DOHH2 (cell line): Measurements from ENCODE around the gene ME3.
"Not testable (repeated sequence)": the region's sequence is repeated elsewhere in the genome, so short reads cannot be mapped to it uniquely, and the experiment has no call there.

Experiments
- H3F3A ChIP-seq: fragments of 200-600 bp; sonication (generic), shearing (Covaris generic); 2 replicates; pipeline ENCODE4 v1.6.0; 2016; ENCODE audit warnings: antibody characterized with exemption, mild to moderate bottlenecking; ENCODE audit not compliant: control insufficient read depth, insufficient read depth
- H3K27ac ChIP-seq: fragments of 200-600 bp; sonication (generic); 2 replicates; pipeline ENCODE4 v1.5.1; 2014; ENCODE audit warnings: low read depth, mild to moderate bottlenecking, low read length, moderate library complexity
- H3K27me3 ChIP-seq: fragments of 200-600 bp; sonication (generic); 2 replicates; pipeline ENCODE4 v1.6.1; 2014; ENCODE audit warnings: mild to moderate bottlenecking, low read length, mixed read lengths; ENCODE audit not compliant: control insufficient read depth
- H3K36me3 ChIP-seq: fragments of 200-600 bp; sonication (generic); 2 replicates; pipeline ENCODE4 v1.6.1; 2014; ENCODE audit warnings: mild to moderate bottlenecking, low read length, moderate library complexity, mixed read lengths; ENCODE audit not compliant: control insufficient read depth
- H3K4me1 ChIP-seq: fragments of 200-600 bp; sonication (generic); 2 replicates; pipeline ENCODE4 v1.6.1; 2014; ENCODE audit warnings: mild to moderate bottlenecking, low read length, mixed read lengths; ENCODE audit not compliant: control insufficient read depth
- H3K4me2 ChIP-seq: fragments of 200-600 bp; sonication (generic); 2 replicates; pipeline ENCODE4 v1.6.0; 2014; ENCODE audit warnings: mild to moderate bottlenecking, low read length, moderate library complexity
- H3K4me3 ChIP-seq: fragments of 200-600 bp; sonication (generic); 2 replicates; pipeline ENCODE4 v1.5.1; 2014; ENCODE audit warnings: mild to moderate bottlenecking, low read length, mixed read lengths
- H3K79me2 ChIP-seq: fragments of 200-600 bp; sonication (generic); 2 replicates; pipeline ENCODE4 v1.6.1; 2014; ENCODE audit warnings: mild to moderate bottlenecking, low read length, mixed read lengths; ENCODE audit not compliant: control insufficient read depth
- H3K9me2 ChIP-seq: fragments of 200-600 bp; sonication (generic); replicated peaks from 2 replicates; pipeline ENCODE4 v1.6.1; 2014; ENCODE audit warnings: mild to moderate bottlenecking, low read length, mixed read lengths; ENCODE audit not compliant: control insufficient read depth
- H3K9me3 ChIP-seq: fragments of 200-600 bp; sonication (generic); 2 replicates; pipeline ENCODE4 v1.6.1; 2014; ENCODE audit warnings: antibody characterized with exemption, low read length, mixed read lengths; ENCODE audit not compliant: control insufficient read depth, insufficient read depth
- H4K20me1 ChIP-seq: fragments of 200-600 bp; sonication (generic); 2 replicates; pipeline ENCODE4 v1.6.0; 2014; ENCODE audit warnings: low read depth, mild to moderate bottlenecking, antibody characterized with exemption, low read length, moderate library complexity; ENCODE audit not compliant: control insufficient read depth, insufficient read depth
- EZH2phosphoT487 ChIP-seq: fragments of 200-600 bp; sonication (generic); IDR thresholded peaks from 2 replicates; pipeline ENCODE4 v1.6.1; 2017; ENCODE audit warnings: borderline replicate concordance, mild to moderate bottlenecking, antibody characterized with exemption, low read length, moderate library complexity, mixed read lengths
- TF ChIP-seq, protein P1 (sequence below): fragments of 200-600 bp; sonication (generic); IDR thresholded peaks from one replicate; pipeline ENCODE4 v1.5.1; 2014; ENCODE audit warnings: antibody characterized with exemption, mild to moderate bottlenecking, low read depth, low read length; ENCODE audit not compliant: poor library complexity, severe bottlenecking

The ME3 gene

DNA sequence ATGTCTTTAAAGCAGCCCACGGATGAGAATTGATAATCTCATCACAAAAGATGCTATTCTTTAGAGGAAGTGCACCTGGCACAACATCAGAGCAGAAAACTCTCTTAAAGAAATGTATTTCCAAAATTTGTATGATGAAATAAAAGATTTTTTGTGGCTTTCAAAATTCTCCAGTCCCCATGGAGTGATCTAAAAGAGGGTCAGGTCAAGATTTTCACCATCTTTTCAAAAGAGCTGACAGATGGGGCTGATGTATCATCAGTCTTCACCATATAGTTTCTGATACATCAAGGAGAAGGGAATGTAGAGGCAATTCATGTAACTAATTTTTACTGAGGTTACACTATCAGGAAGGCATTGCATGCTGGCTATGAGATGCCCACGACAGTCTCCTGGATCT, 11.7 kb downstream of the ME3 start:
- no peaks in the 10 kb centered on the region for H3K27me3 ChIP-seq
- H3K4me3 ChIP-seq, result no peak overlapping the region
- H4K20me1 ChIP-seq, result no peaks in the 10 kb centered on the region
- H3F3A ChIP-seq, result no peaks in the 10 kb centered on the region
- no peak overlapping the region for H3K27ac ChIP-seq
- H3K4me1 ChIP-seq, result no peaks in the 10 kb centered on the region
- H3K36me3 ChIP-seq, result no peaks in the 10 kb centered on the region
- H3K9me2 ChIP-seq, result no peaks in the 10 kb centered on the region
- TF ChIP-seq, protein P1, sequence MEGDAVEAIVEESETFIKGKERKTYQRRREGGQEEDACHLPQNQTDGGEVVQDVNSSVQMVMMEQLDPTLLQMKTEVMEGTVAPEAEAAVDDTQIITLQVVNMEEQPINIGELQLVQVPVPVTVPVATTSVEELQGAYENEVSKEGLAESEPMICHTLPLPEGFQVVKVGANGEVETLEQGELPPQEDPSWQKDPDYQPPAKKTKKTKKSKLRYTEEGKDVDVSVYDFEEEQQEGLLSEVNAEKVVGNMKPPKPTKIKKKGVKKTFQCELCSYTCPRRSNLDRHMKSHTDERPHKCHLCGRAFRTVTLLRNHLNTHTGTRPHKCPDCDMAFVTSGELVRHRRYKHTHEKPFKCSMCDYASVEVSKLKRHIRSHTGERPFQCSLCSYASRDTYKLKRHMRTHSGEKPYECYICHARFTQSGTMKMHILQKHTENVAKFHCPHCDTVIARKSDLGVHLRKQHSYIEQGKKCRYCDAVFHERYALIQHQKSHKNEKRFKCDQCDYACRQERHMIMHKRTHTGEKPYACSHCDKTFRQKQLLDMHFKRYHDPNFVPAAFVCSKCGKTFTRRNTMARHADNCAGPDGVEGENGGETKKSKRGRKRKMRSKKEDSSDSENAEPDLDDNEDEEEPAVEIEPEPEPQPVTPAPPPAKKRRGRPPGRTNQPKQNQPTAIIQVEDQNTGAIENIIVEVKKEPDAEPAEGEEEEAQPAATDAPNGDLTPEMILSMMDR, result no peak
- no peak for TF ChIP-seq EZH2phosphoT487
- no peaks in the 10 kb centered on the region for H3K79me2 ChIP-seq
- H3K4me2 ChIP-seq, result no peak overlapping the region
- H3K9me3 ChIP-seq, result no peaks in the 10 kb centered on the region

DNA sequence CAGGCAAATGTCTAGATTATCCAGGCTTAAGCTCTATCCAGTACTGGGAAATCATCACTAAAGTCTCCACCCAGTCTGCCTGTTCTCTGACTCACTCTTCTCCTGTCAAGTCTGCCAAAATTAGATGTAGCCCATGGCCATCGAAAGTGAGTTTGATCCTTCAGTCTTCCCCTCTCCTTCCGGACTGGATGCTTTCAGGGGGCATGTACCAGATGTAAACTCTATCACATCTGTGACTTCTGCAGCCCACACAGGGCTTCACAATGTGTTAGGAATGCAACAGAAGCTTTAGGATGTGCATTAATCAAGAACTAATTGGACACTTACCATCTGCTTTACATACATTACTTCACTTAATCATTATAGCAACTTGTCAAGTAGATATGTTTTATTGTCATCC, 12.3 kb downstream of the ME3 start:
- Histone ChIP-seq H3K9me2 (no peaks in the 10 kb centered on the region), H4K20me1 (no peaks in the 10 kb centered on the region), H3F3A (no peaks in the 10 kb centered on the region), H3K4me1 (no peaks in the 10 kb centered on the region), H3K4me2 (no peak overlapping the region), H3K9me3 (no peaks in the 10 kb centered on the region), H3K79me2 (no peaks in the 10 kb centered on the region), H3K36me3 (no peaks in the 10 kb centered on the region), H3K27me3 (no peaks in the 10 kb centered on the region), H3K4me3 (no peak overlapping the region), H3K27ac (no peak overlapping the region)
- no peak for TF ChIP-seq EZH2phosphoT487
- TF ChIP-seq, protein P1, result no peak

DNA sequence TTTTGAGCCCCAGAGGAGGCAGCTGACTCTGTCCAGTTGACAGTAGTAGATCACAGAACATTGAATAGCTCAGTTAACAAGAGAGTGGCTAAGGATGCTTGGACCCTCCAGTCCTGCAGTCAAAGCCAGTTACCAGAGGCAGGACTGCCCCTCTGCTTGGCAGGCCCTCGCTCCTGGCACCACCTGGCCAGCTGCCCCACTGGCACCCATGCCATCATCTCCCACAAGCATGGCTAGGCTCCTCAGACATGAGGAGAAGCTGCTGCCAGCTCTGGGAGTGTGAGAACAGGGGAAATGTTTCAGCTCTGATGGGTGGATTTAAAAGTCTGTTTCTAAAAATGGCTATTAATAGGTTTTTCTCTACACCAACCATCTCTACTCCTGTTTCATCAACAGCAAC, 13.9 kb downstream of the ME3 start:
- H3K27me3 ChIP-seq, result no peaks in the 10 kb centered on the region
- H3K4me2 ChIP-seq, result no peak overlapping the region
- H4K20me1 ChIP-seq, result no peaks in the 10 kb centered on the region
- no peaks in the 10 kb centered on the region for H3K9me2 ChIP-seq
- H3K36me3 ChIP-seq, result no peaks in the 10 kb centered on the region
- H3K27ac ChIP-seq, result no peak overlapping the region
- TF ChIP-seq EZH2phosphoT487, result no peak
- TF ChIP-seq, protein P1, result no peak
- H3K4me1 ChIP-seq, result no peaks in the 10 kb centered on the region
- H3K79me2 ChIP-seq, result no peaks in the 10 kb centered on the region
- no peaks in the 10 kb centered on the region for H3K9me3 ChIP-seq
- H3F3A ChIP-seq, result no peaks in the 10 kb centered on the region
- no peak overlapping the region for H3K4me3 ChIP-seq

DNA sequence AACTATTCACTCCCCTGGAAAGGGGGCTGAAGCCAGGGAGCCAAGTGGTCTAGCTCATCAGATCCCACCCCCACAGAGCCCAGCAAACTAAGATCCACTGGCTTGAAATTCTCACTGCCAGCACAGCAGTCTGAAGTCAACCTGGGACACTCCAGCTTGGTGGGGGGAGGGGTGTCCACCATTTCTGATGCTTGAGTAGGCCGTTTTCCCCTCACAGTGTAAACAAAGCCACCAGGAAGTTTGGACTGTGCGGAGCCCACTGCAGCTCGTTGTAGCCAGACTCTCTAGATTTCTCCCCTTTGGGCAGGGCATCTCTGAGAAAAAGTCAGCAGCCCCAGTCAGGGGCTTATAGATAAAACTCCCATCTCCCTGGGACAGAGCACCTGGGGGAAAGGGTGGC, 27.2 kb downstream of the ME3 start:
- not testable (repeated sequence) for H3K4me3 ChIP-seq, H3K79me2 ChIP-seq, H3F3A ChIP-seq, H3K27me3 ChIP-seq, H3K27ac ChIP-seq, H3K4me2 ChIP-seq, H3K9me3 ChIP-seq, H4K20me1 ChIP-seq, H3K9me2 ChIP-seq, H3K4me1 ChIP-seq, H3K36me3 ChIP-seq
